SU-DHL-6 (cell line): ENCODE results near the gene STX1A.

Source experiments
- EZH2phosphoT487 ChIP-seq: fragments of 200-600 bp; sonication (generic), shearing (Covaris generic); conservative IDR thresholded peaks from 2 replicates; pipeline ENCODE4 v1.6.1; 2018; ENCODE audit warnings: mild to moderate bottlenecking, antibody characterized with exemption, low read length, moderate library complexity, mixed read lengths
- TF ChIP-seq, protein P1 (sequence below): fragments of 200-600 bp; sonication (generic); IDR thresholded peaks from one replicate; pipeline ENCODE4 v1.5.1; 2017; ENCODE audit warnings: antibody characterized with exemption, mild to moderate bottlenecking, low read length, moderate library complexity; ENCODE audit not compliant: insufficient read depth, poor library complexity, severe bottlenecking

DNA sequence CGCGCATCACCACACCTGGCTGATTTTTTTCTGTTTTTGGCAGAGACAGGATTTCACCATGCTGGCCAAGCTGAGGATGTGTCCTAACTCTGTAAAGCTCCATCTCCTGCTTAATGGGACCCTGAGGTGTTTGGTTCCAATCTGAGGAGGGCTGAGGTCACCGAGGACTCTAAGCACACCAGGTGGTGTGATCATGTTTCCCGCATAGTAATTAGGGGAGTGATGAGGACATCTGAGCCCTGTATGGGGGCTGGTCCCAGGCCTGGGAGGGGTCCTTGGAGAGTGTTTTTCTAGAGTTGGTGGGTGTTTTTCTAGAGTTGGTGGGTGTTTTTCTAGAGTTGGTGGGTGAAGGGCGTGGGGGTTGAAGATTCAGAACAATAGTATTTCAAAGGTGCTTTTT, 22.1 kb upstream of the STX1A start:
- TF ChIP-seq, protein P1, sequence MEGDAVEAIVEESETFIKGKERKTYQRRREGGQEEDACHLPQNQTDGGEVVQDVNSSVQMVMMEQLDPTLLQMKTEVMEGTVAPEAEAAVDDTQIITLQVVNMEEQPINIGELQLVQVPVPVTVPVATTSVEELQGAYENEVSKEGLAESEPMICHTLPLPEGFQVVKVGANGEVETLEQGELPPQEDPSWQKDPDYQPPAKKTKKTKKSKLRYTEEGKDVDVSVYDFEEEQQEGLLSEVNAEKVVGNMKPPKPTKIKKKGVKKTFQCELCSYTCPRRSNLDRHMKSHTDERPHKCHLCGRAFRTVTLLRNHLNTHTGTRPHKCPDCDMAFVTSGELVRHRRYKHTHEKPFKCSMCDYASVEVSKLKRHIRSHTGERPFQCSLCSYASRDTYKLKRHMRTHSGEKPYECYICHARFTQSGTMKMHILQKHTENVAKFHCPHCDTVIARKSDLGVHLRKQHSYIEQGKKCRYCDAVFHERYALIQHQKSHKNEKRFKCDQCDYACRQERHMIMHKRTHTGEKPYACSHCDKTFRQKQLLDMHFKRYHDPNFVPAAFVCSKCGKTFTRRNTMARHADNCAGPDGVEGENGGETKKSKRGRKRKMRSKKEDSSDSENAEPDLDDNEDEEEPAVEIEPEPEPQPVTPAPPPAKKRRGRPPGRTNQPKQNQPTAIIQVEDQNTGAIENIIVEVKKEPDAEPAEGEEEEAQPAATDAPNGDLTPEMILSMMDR: no peak
- no peak for TF ChIP-seq EZH2phosphoT487
